Dedifferentiated amniotic fluid mesenchymal stem cell (primary cell): ENCODE measurements around the gene PROC.

ENCODE experiments used
- DNase-seq: peaks from one replicate; pipeline ENCODE4 v3.0.0-alpha.2; 2016; ENCODE audit errors: extremely low spot score

Gene PROC

GRCh38 chr2:127418300-127419111 is at the start of gene PROC:
PROC (plus strand) TSS chr2:127418427; CDS start chr2:127419943, 1,516 bp downstream.
- DNase-seq: no peak

- no peak for DNase-seq
These were observed 48.2 kb upstream of the PROC start for GRCh38 chr2:127370010-127370409.

GRCh38 chr2:127371037-127371436 is 47.2 kb upstream of the PROC start:
- no peak for DNase-seq

DNA sequence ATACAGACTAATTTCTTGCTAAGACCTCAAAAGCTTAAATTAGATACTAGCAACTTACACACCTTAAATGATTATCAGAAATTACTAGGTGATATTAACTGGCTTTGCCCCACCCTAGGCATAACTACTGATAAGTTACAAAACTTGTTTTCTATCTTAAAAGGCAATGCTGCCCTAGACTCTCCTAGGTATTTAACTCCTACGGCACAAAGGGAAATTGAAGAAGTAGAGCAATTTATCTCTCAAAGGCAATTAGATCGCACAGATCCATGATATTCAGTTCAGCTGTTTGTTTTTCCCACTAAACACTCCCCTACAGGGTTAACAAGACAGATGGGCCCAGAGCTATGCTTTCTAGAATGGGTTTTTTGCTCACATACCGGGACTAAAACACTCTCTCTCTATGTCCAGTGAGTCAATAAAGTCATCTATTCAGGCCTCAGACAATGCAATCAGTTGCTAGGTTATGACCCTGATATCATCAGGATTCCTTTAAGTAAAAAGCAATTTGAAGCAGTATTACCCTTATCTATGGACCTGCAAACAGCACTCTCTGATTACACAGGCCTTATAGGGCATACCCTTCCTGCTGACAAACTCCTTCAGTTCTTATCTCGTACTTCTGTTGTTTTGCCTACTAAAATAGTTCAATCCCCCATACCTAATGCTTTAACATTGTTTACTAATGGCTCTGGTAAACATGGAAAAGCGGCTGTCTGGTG is 44.7 kb upstream of the PROC start:
- no peak for DNase-seq

GRCh38 chr2:127376257-127376656 is 42.0 kb upstream of the PROC start:
- no peak for DNase-seq

GRCh38 chr2:127377262-127377661 is 41.0 kb upstream of the PROC start:
- DNase-seq: no peak

DNA sequence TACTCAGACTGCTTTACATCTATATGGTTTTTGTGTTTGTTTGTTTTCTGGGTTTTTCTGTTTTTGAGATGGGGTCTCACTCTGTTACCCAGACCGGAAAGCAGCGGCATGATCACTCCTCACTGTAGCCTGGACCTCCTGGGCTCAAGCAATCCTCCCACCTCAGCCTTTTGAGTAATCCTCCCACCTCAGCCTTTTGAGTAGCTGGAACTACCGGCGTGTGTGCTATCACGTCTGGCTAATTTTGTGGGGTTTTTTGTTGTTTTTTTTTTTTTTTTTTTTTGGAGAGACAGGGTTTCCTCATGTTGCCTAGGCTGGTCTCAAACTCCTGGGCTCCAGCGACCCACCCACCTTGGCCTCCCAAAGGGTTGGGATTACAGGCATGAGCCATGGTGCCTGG is 39.5 kb upstream of the PROC start:
- DNase-seq: no peak

GRCh38 chr2:127379712-127380355 is 38.4 kb upstream of the PROC start:
- DNase-seq: no peak

DNA sequence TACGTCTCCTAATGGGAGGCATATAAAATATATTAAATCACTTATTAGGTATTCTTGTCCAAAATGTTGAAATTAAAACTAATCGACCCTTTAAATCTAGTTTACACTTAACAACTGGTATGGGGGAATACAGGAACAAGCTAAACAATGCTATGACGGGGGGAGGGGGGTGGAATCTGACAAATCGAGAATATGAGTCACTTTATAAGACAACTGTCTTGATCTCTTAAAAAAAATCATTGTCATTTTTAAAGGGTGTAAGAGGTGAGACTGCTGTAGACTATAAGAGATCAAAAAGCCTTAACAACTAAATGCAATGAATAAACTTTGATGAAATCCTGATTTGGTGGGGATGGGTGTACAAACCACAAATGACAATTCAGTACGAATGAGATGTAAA is 36.5 kb upstream of the PROC start:
- no peak for DNase-seq

DNA sequence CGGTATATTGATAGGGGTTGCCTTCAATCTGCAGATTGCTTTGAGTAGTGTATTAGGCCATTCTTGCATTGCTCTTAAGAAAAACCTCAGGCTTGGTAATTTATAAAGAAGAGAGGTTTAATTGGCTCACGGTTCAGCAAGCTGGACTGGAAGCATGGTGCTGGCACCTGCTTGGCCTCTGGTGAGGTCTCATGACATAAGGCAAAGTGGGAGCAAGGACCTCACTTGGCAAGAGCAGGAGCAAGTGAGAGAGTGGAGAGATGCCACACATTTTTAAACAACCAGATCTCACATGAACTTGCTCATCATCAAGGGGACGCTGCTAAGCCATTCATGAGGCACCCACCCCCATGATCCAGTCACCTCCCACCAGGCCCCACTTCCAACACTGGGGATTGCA is 35.4 kb upstream of the PROC start:
- no peak for DNase-seq

GRCh38 chr2:127384529-127384928 is 33.7 kb upstream of the PROC start:
- no peak for DNase-seq

DNA sequence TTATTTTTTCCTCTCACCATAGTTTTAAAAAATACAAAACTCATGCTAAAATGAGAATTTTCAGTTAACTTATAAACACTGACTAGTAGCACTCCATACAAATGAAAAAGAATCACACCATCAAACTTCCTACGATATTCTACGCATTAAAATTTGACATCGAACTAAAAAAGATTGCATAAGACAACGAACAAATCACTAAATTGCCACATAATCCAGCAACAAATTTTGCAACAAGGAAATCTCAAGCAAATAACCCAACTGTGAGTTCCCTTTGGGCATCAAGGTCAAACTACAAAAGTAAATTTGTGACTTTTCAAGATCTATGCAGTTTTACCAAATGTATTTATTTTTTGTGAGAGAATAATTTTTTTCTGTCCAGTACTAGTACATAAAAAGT is 32.0 kb upstream of the PROC start:
- DNase-seq: no peak

DNA sequence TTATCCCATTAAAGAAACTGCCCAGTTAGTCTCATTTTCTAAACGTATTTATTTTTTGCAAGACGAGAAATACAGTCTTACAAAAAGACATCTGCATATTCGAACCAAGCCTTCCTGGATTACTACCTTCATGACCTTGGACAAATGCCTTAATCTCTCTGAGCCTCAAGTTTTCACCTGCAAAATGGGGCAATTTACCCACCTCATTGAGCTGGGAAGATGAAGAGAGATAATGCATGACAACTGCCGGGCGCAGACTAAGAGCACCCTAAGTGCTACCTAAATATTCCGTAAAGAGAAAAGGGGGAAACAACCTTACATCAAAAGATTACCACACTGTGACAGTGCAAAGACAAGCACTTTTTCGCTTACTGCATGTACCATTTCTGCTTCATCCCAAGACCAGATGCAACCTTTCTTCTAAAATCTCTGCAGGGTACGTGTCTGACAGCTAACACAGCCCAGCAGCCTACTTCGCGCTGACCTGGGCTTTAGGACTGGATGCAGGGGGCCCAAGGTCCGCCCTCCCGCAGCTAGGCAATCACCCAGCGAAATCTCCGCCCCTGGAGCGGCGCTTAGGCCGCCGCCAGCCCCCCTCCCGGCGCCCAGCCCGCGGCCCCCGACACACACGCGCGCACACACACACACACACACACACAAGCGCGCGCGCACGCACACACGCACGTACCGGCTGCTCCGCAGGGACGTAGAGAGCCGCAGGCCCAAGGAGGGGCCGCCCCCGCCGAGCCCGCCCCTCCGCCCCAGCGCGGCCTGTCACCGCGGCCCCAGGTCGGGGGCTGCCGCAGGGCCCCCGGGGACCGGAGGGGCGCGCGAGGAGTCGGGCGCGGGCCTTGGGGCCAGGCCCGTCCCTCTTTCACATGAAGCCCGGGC is 31.2 kb upstream of the PROC start:
- DNase-seq: peak; percentile 63

DNA sequence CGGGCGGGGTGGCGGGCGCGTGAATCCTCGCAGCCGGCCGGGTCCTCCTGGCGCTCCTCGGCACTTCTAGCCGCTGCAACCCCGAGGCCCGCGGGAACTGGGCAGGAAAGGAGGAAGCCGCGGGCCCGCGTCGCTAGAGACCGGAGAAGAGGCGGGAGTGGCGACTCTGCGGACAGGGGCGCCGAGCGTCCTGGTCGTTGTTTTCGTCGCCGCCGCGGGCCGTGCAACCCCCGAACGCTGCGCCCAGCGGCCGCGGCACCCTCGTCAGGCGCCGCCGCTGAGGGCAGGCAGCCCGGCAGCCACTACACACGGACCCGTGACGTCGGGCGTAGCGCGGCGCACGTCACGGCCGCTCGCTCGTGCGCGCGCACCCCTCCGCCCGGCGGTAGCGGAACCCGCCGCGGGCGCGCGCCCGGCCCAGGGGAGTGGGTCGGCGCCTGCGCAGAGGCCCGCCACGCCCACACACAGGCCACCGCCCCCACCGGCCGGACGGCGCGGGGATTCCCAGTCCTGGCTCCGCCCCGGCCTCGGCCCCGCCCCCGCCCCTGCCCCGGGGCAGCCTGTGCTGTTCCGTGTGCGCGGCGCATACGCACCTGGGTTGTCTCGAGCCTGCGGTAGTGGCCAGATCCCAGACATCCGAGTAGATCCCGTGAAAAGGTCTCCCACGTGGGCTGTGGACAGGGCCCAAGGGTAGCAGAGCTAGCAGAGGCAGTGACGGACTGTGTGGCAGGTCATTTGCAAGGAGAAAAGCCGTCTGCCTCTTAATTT is 30.4 kb upstream of the PROC start, which contains the start of gene MAP3K2:
Gene MAP3K2 (minus strand): TSS at position 321 of the 768 bp plus-strand sequence. CDS start 44,846 bp downstream, outside the sequence.
- peak; percentile 82 for DNase-seq

GRCh38 chr2:127388423-127389164 is 29.6 kb upstream of the PROC start:
- DNase-seq: no peak

GRCh38 chr2:127389778-127390435 is 28.3 kb upstream of the PROC start:
- DNase-seq: no peak

DNA sequence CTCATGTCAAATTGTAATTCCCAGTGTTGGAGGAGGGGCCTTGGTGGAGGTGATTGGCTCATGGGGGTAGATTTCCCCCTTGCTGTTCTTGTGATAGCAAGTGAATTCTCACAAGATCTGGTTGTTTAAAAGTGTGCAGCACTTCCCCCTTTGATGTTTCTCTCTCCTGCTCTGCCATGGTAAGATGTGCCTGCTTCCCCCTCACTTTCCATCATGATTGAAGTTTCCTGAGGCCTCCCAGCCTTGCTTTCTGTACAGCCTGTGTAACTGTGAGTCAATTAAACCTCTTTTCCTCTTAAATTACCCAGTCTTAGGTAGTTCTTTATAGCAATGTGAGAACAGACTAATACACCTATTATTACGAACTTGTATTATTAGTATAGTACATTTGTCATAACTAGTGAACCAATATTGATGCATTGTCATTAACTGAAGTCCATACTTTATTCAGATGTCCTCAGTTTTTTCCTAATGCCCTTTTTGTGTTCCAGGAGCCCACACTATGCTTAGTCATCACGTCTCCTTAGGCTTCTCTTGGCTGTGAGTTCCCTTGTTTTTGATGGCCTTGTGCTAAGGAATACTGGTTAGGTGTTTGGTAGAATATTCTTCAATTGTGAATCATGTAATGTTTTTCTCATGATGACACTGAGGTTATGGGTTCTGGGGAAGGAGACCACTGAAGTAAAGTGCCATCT is 25.9 kb upstream of the PROC start:
- no peak for DNase-seq

DNA sequence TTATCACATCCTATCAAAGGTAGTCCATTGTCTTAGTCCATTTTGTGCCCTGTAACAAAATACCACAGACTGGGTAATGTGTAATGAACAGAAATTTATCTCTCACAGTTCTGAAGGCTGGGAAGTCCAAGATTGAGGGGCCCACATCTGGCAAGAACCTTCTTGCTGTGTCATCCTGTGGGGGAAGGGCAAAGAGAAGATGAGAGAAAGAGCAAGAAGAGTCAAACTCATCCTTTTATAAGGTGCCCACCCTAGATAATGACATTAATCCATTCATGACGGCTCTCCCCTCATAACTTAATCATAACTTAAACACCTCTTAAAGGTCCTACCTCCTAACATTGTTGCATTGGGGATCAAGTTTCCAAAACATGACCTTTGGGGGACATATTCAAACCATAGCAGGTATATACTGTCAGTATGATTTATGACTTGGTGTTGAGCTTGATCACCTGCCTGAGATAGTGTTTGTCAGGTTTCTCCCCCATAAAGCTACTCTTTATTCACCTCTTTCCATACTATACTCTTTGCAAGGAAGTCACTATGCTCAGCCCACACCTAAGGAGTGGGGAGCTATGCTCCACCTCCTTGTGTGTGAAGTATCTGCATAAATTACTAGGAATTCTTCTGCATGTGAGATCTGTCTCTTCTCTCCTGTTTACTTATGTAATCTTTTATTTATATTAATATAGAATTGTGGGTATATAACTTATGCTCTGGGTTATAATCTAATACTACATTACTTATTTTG is 25.2 kb upstream of the PROC start:
- DNase-seq: no peak
